GM12864 (cell line): ENCODE data around the gene PDE11A.

Experiments used
- DNase-seq: peaks from one replicate; pipeline ENCODE4 v3.0.0-alpha.2; 2011; ENCODE audit warnings: low read depth
- H3K4me3 ChIP-seq: 2 replicates; pipeline ENCODE4 v1.5.1; 2011; ENCODE audit warnings: mild to moderate bottlenecking, low read depth, low read length, control low read depth
- CTCF ChIP-seq: IDR thresholded peaks from 2 replicates; pipeline ENCODE4 v1.5.1; 2011; ENCODE audit warnings: low read depth, mild to moderate bottlenecking, moderate library complexity, low read length, control low read depth, inconsistent platforms; ENCODE audit errors: missing control alignments

Gene PDE11A

GRCh38 chr2:177758591-177759371 lies 313.8 kb downstream of the PDE11A start:
- no peak for DNase-seq
- no peak overlapping the region for H3K4me3 ChIP-seq
- no peak for TF ChIP-seq CTCF

DNA sequence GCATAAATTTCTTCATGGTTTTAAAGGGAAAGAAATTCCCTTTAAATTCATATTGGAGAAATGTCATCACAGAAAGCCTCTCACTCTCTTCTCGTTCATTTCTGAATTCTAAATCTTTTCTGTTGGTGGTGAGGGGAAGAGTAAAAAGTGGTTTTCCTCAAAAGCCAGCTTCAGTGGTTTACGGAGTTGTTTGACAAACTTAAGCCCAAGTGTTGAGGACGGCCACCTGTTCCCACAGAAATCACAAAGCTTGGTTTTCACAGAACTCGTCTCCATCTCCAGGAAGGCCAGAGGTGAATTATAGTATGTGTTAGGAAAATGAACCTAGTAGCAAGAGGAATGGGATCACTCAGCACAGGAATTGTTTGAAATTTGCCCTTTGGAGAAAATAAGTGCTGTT lies 316.2 kb downstream of the PDE11A start:
- no peak for DNase-seq
- H3K4me3 ChIP-seq: no peak overlapping the region
- no peak for TF ChIP-seq CTCF

DNA sequence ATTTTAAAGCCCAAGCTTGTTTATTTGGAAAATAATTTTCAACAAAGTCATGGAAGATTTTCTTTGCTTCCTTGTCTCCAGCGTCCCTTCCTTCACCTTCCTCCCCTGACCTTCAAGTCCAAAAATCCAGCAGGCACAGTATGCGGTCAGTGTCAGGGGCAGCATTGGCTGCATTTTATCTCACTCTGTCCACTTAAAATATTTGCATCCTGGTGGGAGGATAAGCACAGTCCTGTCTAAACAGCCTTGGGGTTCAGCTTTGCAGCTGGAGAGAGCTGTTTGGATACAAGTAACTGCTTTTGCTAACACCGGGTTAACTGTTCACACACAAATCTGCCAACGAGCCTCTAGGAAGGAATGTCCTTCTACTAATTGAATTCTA lies 318.1 kb downstream of the PDE11A start:
- H3K4me3 ChIP-seq: no peak overlapping the region
- no peak for DNase-seq
- no peak for TF ChIP-seq CTCF

GRCh38 chr2:177753682-177754491 lies 318.7 kb downstream of the PDE11A start:
- TF ChIP-seq CTCF: no peak
- DNase-seq: peak; percentile 3
- H3K4me3 ChIP-seq: no peak overlapping the region

DNA sequence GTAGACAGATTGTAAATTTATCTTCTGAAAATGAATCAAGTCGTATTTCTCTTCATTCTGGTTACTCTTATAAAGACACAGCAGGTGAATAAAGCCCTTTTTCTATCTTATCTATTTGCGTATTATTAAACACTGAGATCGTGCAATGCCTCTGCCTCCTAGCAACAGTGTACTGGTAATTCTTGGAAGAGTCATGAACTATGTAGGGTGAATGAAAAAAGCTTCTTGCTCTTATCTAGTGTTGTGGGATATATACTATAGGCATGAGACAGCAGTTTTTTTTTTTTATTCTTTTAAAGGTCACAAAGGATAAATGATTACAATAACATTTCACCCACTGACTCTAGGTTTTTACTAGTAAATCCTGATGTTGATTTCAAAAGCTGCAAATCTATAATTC lies 324.2 kb downstream of the PDE11A start:
- no peak for TF ChIP-seq CTCF
- no peak for DNase-seq
- H3K4me3 ChIP-seq: no peak overlapping the region

- TF ChIP-seq CTCF: no peak
Measured at GRCh38 chr2:177747384-177747783, 325.2 kb downstream of the PDE11A start.

More at GRCh38 chr2:177747384-177747783, 325.2 kb downstream of the PDE11A start:
- no peak for DNase-seq
- no peak overlapping the region for H3K4me3 ChIP-seq
